Mesendoderm (in vitro differentiated cells): ENCODE data around the gene HAUS2.
"Not testable (repeated sequence)": the region's sequence is repeated elsewhere in the genome, so short reads cannot be mapped to it uniquely, and the experiment has no call there.

Experiments
- DNase-seq: peaks from one replicate; pipeline ENCODE4 v3.0.0; 2013
- H2AK5ac ChIP-seq: 2 replicates; pipeline ENCODE4 v1.6.1; 2013; ENCODE audit warnings: low read length, inconsistent platforms
- H2BK120ac ChIP-seq: 2 replicates; pipeline ENCODE4 v1.6.1; 2013; ENCODE audit warnings: low read depth, mild to moderate bottlenecking, low read length, moderate library complexity, mixed read lengths
- H2BK15ac ChIP-seq: replicated peaks from 2 replicates; pipeline ENCODE4 v1.6.1; 2013; ENCODE audit warnings: low read depth, mild to moderate bottlenecking, moderate library complexity
- H2BK5ac ChIP-seq: 2 replicates; pipeline ENCODE4 v1.6.1; 2013; ENCODE audit warnings: low read length, inconsistent platforms
- H3K18ac ChIP-seq: 2 replicates; pipeline ENCODE4 v1.6.1; 2013; ENCODE audit warnings: mild to moderate bottlenecking, low read length, mixed read lengths
- H3K23ac ChIP-seq: one replicate; pipeline ENCODE4 v1.6.1; 2013; ENCODE audit warnings: low read length
- H3K27ac ChIP-seq: 2 replicates; pipeline ENCODE4 v1.5.1; 2013; ENCODE audit warnings: low read depth, mild to moderate bottlenecking, inconsistent platforms, low read length, moderate library complexity
- H3K27me3 ChIP-seq: 2 replicates; pipeline ENCODE4 v1.6.1; 2013; ENCODE audit warnings: low read length, control low read depth, mild to moderate bottlenecking, inconsistent platforms; ENCODE audit not compliant: insufficient read depth, poor library complexity
- H3K36me3 ChIP-seq: 2 replicates; pipeline ENCODE4 v1.6.1; 2013; ENCODE audit warnings: low read length, inconsistent platforms; ENCODE audit not compliant: control insufficient read depth, insufficient read depth
- H3K4ac ChIP-seq: one replicate; pipeline ENCODE4 v1.6.1; 2013; ENCODE audit warnings: low read depth, mild to moderate bottlenecking, low read length, moderate library complexity
- H3K4me1 ChIP-seq: 2 replicates; pipeline ENCODE4 v1.6.1; 2013; ENCODE audit warnings: low read depth, low read length, inconsistent platforms; ENCODE audit not compliant: control insufficient read depth
- H3K4me2 ChIP-seq: 2 replicates; pipeline ENCODE4 v1.6.1; 2013; ENCODE audit warnings: low read length
- H3K4me3 ChIP-seq: 2 replicates; pipeline ENCODE4 v1.5.1; 2013; ENCODE audit warnings: mild to moderate bottlenecking, low read length
- H3K56ac ChIP-seq: one replicate; pipeline ENCODE4 v1.6.1; 2013; ENCODE audit warnings: low read length
- H3K79me1 ChIP-seq: 2 replicates; pipeline ENCODE4 v1.6.1; 2013; ENCODE audit warnings: low read length, inconsistent platforms
- H3K79me2 ChIP-seq: 2 replicates; pipeline ENCODE4 v1.6.1; 2013; ENCODE audit warnings: mild to moderate bottlenecking, low read length; ENCODE audit not compliant: control insufficient read depth, insufficient read depth
- H3K9ac ChIP-seq: 2 replicates; pipeline ENCODE4 v1.6.1; 2013; ENCODE audit warnings: low read length, inconsistent platforms
- H4K5ac ChIP-seq: one replicate; pipeline ENCODE4 v1.6.1; 2013; ENCODE audit warnings: low read length
- H4K8ac ChIP-seq: one replicate; pipeline ENCODE4 v1.6.1; 2013; ENCODE audit warnings: low read depth, mild to moderate bottlenecking, control low read depth, low read length, moderate library complexity
- WGBS: extraction: QIAGEN DNeasy Blood & Tissue Kit; methylation state at CpG from one replicate; pipeline ENCODE4 v1.1.7; 2013; ENCODE audit warnings: low lambda C conversion rate, missing lambda C conversion rate; ENCODE audit not compliant: insufficient coverage; ENCODE audit errors: extremely low coverage; 5-methylcytosine and 5-hydroxymethylcytosine counted together

Gene HAUS2

DNA sequence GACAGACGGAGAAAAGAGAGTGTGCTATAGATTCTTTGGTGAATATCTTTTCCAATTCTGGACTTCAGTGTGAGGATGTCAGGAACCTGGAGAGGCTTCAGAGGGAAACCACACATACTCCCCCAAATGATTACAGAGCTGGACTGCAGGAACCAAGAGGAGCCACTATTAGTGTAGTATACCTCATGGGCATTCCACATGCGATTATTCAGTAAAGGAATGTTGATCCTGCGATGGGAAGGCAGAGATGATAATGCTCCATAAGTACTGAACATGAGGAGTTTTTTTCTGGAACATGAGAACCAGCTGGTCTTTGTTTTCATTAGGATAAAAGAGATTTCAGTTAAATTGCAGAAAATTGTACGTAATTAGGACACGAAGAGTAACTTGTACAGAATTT is 45.5 kb downstream of the HAUS2 start:
- Histone ChIP-seq H4K8ac (no peak overlapping the region), H3K4me3 (no peak overlapping the region), H3K18ac (no peak overlapping the region), H2BK15ac (no peak overlapping the region), H4K5ac (no peak overlapping the region), H2BK120ac (no peak overlapping the region), H3K9ac (no peak overlapping the region), H3K27me3 (no peaks in the 10 kb centered on the region), H3K36me3 (no peaks in the 10 kb centered on the region), H3K4ac (no peak overlapping the region), H3K4me2 (no peak overlapping the region), H3K79me2 (no peaks in the 10 kb centered on the region), H3K79me1 (no peaks in the 10 kb centered on the region), H3K23ac (no peak overlapping the region), H3K56ac (no peak overlapping the region), H3K27ac (no peak overlapping the region), H3K4me1 (no peaks in the 10 kb centered on the region), H2AK5ac (no peak overlapping the region), H2BK5ac (no peak overlapping the region)
- DNase-seq: no peak
- no CpG with 5 or more reads among the region's 5 CpGs for WGBS

GRCh38 chr15:42595626-42596240 is 47.1 kb downstream of the HAUS2 start:
- H3K9ac ChIP-seq: no peak overlapping the region
- no peak overlapping the region for H4K5ac ChIP-seq
- no peaks in the 10 kb centered on the region for H3K79me1 ChIP-seq
- no peak overlapping the region for H3K4ac ChIP-seq
- no peak overlapping the region for H4K8ac ChIP-seq
- no peaks in the 10 kb centered on the region for H3K79me2 ChIP-seq
- no peak overlapping the region for H3K4me3 ChIP-seq
- no peak overlapping the region for H2AK5ac ChIP-seq
- no peaks in the 10 kb centered on the region for H3K27me3 ChIP-seq
- H3K23ac ChIP-seq: no peak overlapping the region
- no peak overlapping the region for H2BK5ac ChIP-seq
- no peak overlapping the region for H2BK15ac ChIP-seq
- no peak for DNase-seq
- no peak overlapping the region for H3K56ac ChIP-seq
- no peak overlapping the region for H3K4me2 ChIP-seq
- WGBS: no CpG with 5 or more reads among the region's 4 CpGs
- H3K4me1 ChIP-seq: no peaks in the 10 kb centered on the region
- H2BK120ac ChIP-seq: no peak overlapping the region
- no peaks in the 10 kb centered on the region for H3K36me3 ChIP-seq
- H3K18ac ChIP-seq: no peak overlapping the region
- H3K27ac ChIP-seq: no peak overlapping the region

GRCh38 chr15:42601316-42601715 is 52.7 kb downstream of the HAUS2 start:
- not testable (repeated sequence) for H3K4me1 ChIP-seq, H3K27me3 ChIP-seq, H2BK120ac ChIP-seq, H4K5ac ChIP-seq, H3K27ac ChIP-seq, H3K4ac ChIP-seq, H3K56ac ChIP-seq, H3K79me1 ChIP-seq, H3K23ac ChIP-seq, DNase-seq, H3K4me3 ChIP-seq, H3K18ac ChIP-seq, H2BK5ac ChIP-seq, H3K36me3 ChIP-seq, H2BK15ac ChIP-seq, H3K4me2 ChIP-seq, H4K8ac ChIP-seq, H3K9ac ChIP-seq, H3K79me2 ChIP-seq, H2AK5ac ChIP-seq
- WGBS: no CpG with 5 or more reads among the region's 30 CpGs

- Histone ChIP-seq H3K79me1 (no peaks in the 10 kb centered on the region), H2BK15ac (no peak overlapping the region)
Measured at GRCh38 chr15:42602501-42602900, 53.9 kb downstream of the HAUS2 start.

GRCh38 chr15:42603978-42604377 is 55.3 kb downstream of the HAUS2 start:
- WGBS: no CpG with 5 or more reads among the region's 2 CpGs
- no peaks in the 10 kb centered on the region for H3K79me1 ChIP-seq

More at GRCh38 chr15:42602501-42602900, 53.9 kb downstream of the HAUS2 start:
- Histone ChIP-seq H3K18ac (no peak overlapping the region), H3K4ac (no peak overlapping the region), H3K79me2 (no peaks in the 10 kb centered on the region), H3K36me3 (no peaks in the 10 kb centered on the region), H3K56ac (no peak overlapping the region), H3K27me3 (no peaks in the 10 kb centered on the region), H2BK5ac (no peak overlapping the region), H3K23ac (no peak overlapping the region), H4K8ac (no peak overlapping the region), H3K4me1 (no peaks in the 10 kb centered on the region), H3K4me2 (no peak overlapping the region), H2AK5ac (no peak overlapping the region), H3K9ac (no peak overlapping the region), H4K5ac (no peak overlapping the region), H3K4me3 (no peak overlapping the region), H3K27ac (no peak overlapping the region), H2BK120ac (no peak overlapping the region)
- no peak for DNase-seq
- no CpG with 5 or more reads among the region's 3 CpGs for WGBS

More at GRCh38 chr15:42603978-42604377, 55.3 kb downstream of the HAUS2 start:
- no peak overlapping the region for H3K18ac ChIP-seq
- H2AK5ac ChIP-seq: no peak overlapping the region
- H3K4me1 ChIP-seq: no peaks in the 10 kb centered on the region
- no peak overlapping the region for H2BK120ac ChIP-seq
- H3K79me2 ChIP-seq: no peaks in the 10 kb centered on the region
- H3K4ac ChIP-seq: no peak overlapping the region
- no peak overlapping the region for H4K5ac ChIP-seq
- H3K9ac ChIP-seq: no peak overlapping the region
- no peak overlapping the region for H3K4me3 ChIP-seq
- no peak overlapping the region for H2BK15ac ChIP-seq
- H3K27ac ChIP-seq: no peak overlapping the region
- no peak overlapping the region for H3K56ac ChIP-seq
- H4K8ac ChIP-seq: no peak overlapping the region
- H3K27me3 ChIP-seq: no peaks in the 10 kb centered on the region
- H3K23ac ChIP-seq: no peak overlapping the region
- H3K36me3 ChIP-seq: no peaks in the 10 kb centered on the region
- no peak overlapping the region for H2BK5ac ChIP-seq
- no peak for DNase-seq
- no peak overlapping the region for H3K4me2 ChIP-seq
